ENCODE results near the gene GALNT2.
A peak's percentile ranks its signal among the peaks of the same experiment; 100 is the strongest.

GALNT2 gene

GRCh38 chr1:230286890-230287269 lies 219.8 kb downstream of the GALNT2 start:
- no peak for DNase-seq

DNA sequence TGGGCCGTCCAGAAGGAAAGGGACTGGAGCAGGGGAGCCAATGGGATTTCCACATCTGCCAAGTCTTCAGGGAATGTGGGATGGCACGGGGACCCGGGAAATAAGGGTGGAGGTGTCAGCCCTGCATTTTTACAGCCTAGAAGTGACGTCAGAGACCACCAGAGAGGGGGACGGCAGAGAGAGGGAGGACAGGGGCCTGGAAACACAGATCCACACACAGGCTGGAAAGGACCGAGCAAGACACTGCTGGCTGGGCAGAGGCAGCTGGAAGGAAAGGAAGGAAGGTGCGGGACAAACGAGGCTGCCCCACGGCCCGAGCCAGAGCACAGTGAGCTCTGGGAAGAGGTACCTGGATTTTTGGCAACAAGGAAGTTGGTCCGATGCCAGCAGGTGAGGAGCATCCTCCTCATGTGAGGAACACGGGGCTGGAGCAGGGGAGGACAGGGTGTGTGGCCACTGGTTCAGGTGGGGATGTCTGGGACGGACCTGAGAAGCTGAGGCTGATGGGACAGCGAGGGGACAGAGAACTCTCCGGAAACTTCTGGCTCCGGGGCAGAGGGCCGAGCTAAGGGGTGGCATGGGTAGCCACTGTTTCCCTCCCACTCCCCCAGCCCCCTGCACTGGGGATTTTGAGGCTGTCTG lies 220.8 kb downstream of the GALNT2 start:
- no peak for DNase-seq

GRCh38 chr1:230288641-230289349 lies 221.8 kb downstream of the GALNT2 start:
- DNase-seq = no peak

- DNase-seq = no peak
Observed at GRCh38 chr1:230289350-230289644, 222.3 kb downstream of the GALNT2 start.

- DNase-seq = no peak
Observed at GRCh38 chr1:230291731-230292620, 224.9 kb downstream of the GALNT2 start.

- no peak for DNase-seq
Observed at GRCh38 chr1:230292689-230293389, 225.8 kb downstream of the GALNT2 start.

- DNase-seq = no peak
Observed at GRCh38 chr1:230293390-230293700, 226.3 kb downstream of the GALNT2 start.

- no peak for DNase-seq
Observed at GRCh38 chr1:230295367-230295766, 228.3 kb downstream of the GALNT2 start.

DNA sequence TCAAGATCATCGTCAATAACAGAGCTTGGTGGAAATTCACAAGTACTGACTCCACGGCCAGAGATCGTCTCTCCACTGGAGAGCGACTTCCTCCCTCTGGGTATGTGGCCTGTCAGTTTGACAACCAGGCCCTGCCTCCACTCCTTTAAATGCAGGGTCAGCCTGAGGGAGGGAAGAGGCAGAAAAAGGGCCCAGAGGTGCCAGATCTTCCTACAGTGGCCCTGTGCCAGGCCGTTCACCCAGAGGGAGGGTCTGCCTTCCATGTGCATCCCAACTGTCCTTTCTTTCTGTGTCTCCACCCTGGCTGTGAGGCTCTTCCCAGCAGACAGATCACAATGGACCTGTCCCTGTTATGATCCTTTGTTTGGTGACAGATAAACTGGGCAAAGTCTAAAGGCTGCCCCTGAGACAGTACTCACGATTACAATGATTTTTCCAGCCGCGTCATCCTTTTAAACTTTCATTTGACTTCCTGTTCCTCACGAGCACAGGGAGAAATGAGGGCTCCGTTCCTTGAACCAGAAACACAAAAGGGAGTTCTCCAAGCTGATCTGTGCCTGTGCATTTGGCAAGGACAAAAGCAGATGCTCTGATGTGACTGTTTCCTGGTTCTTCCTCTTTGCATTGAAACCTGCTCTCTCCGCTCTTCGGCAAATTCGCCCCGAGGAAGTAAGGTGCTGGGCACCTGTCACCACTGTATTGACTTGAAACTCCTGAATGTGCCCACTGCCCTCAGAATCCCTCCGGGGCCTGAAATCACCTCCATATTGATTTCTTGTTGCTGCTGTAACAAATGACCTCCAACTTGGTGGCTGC lies 232.4 kb downstream of the GALNT2 start:
- DNase-seq = no peak

DNA sequence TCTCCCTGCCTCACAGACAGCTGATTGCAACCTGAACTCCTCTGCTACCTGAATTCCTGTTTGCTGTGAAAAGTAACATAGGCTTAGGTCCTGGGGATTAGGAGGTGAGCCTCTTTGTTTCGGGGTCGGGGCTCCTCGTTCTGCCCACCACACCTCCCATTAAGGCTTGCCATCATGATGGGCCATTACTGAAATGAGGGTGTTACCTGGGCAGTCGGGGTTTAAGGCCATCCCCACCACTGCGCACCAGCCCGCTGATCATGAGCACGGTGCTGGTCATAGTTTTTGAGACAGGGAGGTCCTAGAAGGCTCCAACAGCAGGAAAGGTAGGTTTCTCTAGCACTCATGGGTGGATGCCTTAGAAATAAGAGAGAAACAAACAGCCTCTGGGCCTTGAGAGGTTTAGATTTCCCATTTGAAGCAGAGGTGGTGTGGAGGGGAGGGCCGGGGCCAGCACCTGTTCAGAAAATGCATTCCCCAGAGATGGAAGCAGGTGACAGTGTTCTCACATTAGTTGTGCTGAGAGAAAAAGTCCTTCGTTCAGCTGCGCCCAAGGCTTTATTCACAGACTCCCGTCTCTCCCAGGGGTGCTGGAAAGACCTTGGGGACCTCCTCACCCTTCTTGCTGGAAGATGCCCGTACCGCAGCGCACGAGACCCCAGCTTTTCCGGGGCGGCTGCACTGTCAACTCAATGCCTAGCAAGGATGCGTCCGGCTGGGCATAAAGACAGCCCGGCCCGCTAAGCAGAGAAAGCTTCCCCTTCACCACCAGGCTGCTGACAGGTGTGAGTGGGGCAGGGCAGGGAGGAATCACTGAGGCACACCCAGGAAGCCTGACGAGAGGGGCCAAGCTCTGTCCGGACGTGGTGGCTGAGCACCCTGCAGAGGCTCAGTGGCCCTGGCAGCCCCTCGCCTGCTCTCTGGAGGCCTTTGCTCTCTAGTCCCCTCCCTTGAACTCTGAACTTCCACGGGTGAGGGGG lies 233.6 kb downstream of the GALNT2 start:
- DNase-seq = no peak

DNA sequence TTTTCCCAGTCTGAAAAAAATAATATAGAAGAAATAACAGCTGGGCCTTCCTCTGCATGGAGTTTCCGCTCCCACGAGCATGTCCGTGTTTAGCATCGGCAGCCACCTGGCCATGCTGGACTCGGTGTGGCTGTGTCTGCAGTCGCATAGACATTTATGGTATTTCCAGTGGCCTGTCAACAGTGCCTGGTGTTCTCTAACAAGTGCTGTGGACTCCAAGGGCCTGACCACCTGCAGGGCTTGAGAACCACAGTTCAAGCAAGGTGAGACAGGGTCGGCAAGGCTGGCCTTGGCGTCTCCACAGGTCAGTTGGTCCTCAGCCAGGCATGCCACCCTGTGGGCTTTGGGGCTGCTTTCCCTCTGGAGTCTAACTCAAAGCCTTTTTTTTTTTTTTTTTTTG lies 234.3 kb downstream of the GALNT2 start:
- DNase-seq = no peak

DNA sequence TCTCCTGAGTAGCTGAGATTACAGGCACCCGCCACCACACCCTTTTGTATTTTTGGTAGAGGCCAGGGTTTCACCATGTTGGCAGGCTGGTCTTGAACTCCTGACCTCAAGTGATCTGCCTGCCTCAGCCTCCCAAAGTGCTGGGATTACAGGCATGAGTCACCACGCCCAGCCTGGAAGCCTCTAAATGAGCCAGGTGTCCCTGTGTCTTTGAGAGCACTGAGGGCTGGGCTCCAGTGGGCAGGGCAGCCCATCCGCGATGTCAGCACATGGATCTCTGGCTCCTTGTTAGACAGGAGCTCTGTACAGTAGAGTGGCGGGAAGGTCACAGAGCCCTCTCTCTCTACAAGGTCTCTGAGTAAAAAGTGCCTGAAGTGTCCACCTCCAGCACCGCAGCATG lies 234.8 kb downstream of the GALNT2 start:
- DNase-seq = no peak

- no peak for DNase-seq
Observed at GRCh38 chr1:230303069-230303468, 236.0 kb downstream of the GALNT2 start.

DNA sequence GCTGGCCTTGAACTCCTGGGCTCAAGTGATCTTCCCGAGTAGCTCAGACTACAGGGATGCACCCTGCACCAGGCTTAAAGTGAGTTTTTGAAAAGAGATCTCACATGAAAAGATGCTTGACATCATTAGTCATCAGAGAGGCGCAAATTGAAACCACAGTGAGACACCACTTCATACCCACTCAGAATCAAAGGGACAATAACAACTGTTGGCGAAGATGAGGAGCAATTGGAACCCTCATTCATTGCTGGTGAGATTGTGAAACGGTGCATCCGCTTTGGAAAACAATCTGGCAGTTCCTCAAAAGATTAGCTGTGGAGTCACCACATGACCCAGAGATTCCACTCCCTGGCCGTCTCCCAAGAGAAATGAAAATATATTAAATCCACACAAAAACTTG lies 236.8 kb downstream of the GALNT2 start:
- no peak for DNase-seq

GRCh38 chr1:230306169-230306568 lies 239.1 kb downstream of the GALNT2 start:
- DNase-seq = no peak

DNA sequence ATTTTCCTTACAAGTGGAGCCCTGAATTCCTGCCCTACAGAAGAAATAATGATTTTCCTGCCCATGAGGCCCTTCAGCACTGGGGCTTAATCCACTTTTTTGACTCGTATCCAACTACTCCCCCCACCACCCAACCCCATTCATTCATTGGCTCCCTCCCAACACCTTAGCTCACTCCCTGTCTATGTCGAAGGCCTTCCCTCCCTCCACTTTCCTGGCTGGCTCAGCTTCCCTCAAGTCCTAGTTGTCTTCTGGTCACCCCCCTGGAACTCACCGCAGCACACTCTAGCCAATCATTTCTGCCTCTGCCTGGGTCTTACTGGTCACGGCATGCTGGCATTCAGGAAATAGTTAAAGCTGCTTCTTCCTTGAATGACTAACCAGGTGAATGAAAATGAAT lies 240.2 kb downstream of the GALNT2 start:
- DNase-seq = no peak

GRCh38 chr1:230308039-230308438 lies 241.0 kb downstream of the GALNT2 start:
- no peak for DNase-seq

DNA sequence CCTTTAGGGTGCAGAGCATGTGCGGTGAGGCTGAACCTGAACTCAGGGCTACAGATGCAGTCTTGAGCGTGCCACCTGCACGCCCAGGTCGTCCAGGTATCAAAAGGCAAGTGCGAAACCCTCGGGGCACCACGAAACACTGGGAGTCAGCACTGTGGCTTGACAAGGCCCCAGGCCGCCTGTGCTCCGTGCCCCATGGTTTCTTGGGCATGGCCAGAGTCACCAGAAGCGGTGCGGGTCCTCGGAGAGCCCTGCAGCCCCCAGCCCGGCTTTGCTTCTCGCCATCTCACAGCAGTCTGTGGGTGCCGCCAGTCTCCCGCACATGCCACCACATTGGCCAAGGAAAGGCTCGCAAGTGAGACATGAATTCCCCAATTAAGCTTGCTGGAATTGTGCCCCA lies 241.8 kb downstream of the GALNT2 start:
- no peak for DNase-seq

DNA sequence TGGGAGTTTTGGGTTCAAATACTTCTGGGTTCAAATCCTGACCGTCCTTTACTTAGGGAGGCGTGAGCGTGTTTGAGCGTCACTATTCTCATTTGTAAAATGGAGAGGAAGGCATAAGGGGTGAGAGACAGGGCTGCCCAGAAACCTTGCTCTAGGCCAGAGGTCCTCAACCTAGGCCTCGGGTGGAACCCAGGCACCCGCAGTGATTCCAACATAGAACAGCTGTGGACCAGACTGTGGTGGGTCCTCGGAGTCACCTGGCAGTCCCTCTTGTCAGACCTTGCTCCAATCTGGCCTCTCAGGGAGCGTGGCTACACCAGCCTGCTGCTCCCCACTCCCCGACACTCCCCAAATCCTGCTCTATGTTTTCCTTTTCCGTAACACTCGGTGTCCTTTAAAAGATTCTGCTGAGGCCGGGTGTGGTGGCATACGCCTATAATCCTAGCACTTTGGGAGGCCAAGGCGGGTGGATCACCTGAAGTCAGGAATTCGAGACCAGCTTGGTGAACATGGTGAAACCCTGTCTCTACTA lies 242.7 kb downstream of the GALNT2 start:
- no peak for DNase-seq

DNA sequence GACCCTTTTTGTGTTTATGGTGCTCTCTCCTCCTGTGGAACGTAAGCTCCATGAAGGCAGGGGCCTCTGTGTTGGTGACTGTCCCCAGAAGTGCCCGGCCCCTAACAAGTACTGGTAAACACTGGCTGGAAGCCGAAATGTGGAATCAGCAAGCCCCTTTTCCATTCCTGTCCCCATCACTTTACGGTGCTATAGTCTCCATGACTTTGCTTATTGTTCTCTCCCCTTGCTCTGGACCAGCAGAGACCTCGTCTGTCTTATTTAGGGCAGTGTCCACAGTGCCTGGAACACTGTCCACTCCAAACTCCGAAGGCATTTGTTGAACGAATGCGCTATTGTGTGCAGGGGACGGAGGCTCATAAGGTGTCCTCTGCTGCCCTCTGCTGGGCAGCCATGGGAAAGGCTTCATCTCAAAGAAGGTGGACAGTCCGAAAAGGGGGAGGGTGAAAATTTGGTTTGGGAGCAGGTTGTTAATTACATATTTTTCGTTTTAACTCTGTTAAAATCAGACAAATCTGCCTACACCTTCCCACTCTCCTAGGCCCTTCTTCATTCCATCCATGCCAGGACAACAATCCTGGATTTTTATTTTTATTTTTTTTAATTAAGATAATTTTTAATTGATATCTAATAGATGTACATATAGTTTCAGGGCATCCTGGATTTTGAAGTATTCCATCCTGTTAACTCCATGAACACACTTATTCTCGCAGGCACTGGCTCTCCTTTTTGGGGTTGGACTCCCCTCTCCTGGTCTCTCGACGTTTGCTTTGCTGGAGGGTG lies 243.5 kb downstream of the GALNT2 start:
- DNase-seq = peak; percentile 57 to 64

Measured in AML-193 (cell line).